ENCODE data around the gene MBNL1.

DNA sequence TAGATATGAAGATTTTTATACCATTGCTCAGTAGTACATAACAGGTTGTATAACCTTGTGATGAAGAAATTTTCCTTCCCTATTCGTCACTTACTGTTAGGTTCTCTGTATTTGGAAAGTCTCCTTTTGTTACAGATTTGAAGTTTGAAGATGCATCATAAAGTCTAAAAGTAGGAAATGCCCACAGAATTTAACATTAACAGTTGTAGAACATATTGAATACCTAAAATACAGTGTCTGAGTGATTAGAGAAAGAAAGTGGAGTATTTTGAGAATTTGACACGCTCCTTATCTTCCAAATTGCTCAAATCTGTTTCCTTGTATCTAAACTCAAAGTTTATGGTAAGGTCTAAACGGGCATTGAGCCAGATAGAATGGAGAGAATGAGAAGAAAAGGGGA is 111.3 kb downstream of the MBNL1 start:
- TF ChIP-seq CTCF (IDR thresholded peaks at IDR 0.05; ENCODE audit: low read depth, low read length, poor library complexity, severe bottlenecking) (no peak), EZH2phosphoT487 (IDR thresholded peaks at IDR 0.05; ENCODE audit: borderline replicate concordance, low read length) (no peak)
